ENCODE results near the gene ERRFI1. TPM values are rescaled to one million over a fixed set of nuclear protein-coding genes. Genes with fewer than 3 reads are reported as not detected.

ERRFI1 gene
- total RNA-seq, 2 donors from 2014 or later: 61.4 to 72.5 TPM

DNA sequence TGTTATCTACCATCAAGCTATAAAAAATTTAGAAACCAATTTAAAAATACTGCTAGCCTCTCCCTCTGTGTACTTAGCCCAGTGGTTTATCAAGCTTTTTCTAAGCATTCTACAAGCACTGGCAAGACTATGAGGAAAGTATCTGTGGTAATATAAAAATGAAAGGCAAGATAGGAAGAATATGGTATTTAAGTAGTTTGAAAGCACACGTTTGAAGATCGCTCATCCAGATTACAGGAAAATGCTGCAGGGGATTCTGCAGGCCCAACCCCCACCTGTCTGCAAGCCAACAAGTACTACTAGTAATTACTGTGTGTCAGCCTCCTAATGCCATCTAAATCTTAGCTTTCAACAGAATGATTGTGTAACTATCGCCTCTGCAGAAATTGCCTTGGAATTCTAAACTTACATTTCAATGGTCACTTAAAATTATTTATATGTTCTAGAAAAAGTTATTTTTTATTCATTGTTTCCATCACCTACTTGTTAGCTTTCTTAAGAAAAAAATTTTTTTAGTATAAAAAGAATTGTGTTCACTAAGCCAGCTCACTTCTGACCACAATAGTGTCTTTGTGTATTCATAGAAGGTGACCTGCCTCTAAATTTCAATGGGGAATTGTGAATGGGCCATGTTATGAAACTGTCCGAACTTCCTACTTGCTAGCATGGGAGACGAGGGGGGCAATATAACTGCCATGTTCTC is 8.5 kb downstream of the ERRFI1 start:
- Mint-ChIP-seq H3K36me3 (ENCODE audit: low read depth) (peaks cover 22% of the 10 kb centered on the region), H3K4me3 (peak overlapping the region; percentile 19), H3K27ac (peak overlapping the region; percentile 67), H3K27me3 (ENCODE audit: insufficient read depth) (no peaks in the 10 kb centered on the region), H3K4me1 (peaks cover 65% of the 10 kb centered on the region), H3K9me3 (no peaks in the 10 kb centered on the region)
- DNase-seq: no peak
- no peaks in the 10 kb centered on the region for H3K27me3 ChIP-seq (ENCODE audit: control insufficient read depth, insufficient read depth, low read length, poor library complexity, severe bottlenecking)
- H3K9me3 ChIP-seq (ENCODE audit: control insufficient read depth, low read length): no peaks in the 10 kb centered on the region
- 19 to 56% methylated on average over 2 to 5 of the region's 5 CpGs for WGBS, 2 experiments (ENCODE audit: insufficient coverage in 1 of 2, insufficient read length in 1 of 2)
- TF ChIP-seq, protein P1, sequence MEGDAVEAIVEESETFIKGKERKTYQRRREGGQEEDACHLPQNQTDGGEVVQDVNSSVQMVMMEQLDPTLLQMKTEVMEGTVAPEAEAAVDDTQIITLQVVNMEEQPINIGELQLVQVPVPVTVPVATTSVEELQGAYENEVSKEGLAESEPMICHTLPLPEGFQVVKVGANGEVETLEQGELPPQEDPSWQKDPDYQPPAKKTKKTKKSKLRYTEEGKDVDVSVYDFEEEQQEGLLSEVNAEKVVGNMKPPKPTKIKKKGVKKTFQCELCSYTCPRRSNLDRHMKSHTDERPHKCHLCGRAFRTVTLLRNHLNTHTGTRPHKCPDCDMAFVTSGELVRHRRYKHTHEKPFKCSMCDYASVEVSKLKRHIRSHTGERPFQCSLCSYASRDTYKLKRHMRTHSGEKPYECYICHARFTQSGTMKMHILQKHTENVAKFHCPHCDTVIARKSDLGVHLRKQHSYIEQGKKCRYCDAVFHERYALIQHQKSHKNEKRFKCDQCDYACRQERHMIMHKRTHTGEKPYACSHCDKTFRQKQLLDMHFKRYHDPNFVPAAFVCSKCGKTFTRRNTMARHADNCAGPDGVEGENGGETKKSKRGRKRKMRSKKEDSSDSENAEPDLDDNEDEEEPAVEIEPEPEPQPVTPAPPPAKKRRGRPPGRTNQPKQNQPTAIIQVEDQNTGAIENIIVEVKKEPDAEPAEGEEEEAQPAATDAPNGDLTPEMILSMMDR (conservative IDR thresholded peaks at IDR 0.05): no peak
- peak overlapping the region; percentile 58 for H3K27ac ChIP-seq (ENCODE audit: low read depth, low read length)
- peak overlapping the region; percentile 7 for H3K9ac ChIP-seq (ENCODE audit: extremely low read depth, low read length, poor library complexity, severe bottlenecking)
- H3K4me1 ChIP-seq (ENCODE audit: control insufficient read depth, insufficient read depth, low read length): peaks cover 23% of the 10 kb centered on the region
- H3K36me3 ChIP-seq (ENCODE audit: control insufficient read depth, insufficient read depth, low read length): peaks cover 37% of the 10 kb centered on the region
- peak overlapping the region; percentile 59 for H3K4me3 ChIP-seq (ENCODE audit: low read length)

DNA sequence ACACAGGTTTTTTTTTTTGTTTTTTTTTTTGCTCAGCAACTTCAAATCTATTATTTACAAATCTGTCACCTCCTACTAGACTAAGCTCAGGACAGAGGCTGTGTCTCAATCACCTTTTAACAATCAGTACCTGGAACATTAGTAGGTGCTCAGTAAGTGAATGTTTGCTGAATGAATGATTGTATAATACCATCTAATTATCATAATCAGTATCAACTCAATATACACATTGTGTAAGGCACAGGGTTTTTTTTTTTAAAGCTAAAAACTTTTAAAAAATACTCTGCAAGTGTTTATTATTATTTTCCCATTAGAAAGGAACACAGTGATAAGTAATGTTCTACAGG is 9.2 kb downstream of the ERRFI1 start:
- no peak overlapping the region for H3K27ac ChIP-seq (ENCODE audit: low read depth, low read length)
- no peaks in the 10 kb centered on the region for H3K9me3 ChIP-seq (ENCODE audit: control insufficient read depth, low read length)
- TF ChIP-seq, protein P1 (conservative IDR thresholded peaks at IDR 0.05): no peak
- peaks cover 45% of the 10 kb centered on the region for H3K36me3 ChIP-seq (ENCODE audit: control insufficient read depth, insufficient read depth, low read length)
- H3K36me3 Mint-ChIP-seq (ENCODE audit: low read depth): peaks cover 28% of the 10 kb centered on the region
- H3K27me3 Mint-ChIP-seq (ENCODE audit: insufficient read depth): no peaks in the 10 kb centered on the region
- H3K9ac ChIP-seq (ENCODE audit: extremely low read depth, low read length, poor library complexity, severe bottlenecking): no peak overlapping the region
- H3K4me3 Mint-ChIP-seq: no peak overlapping the region
- H3K4me3 ChIP-seq (ENCODE audit: low read length): peak overlapping the region; percentile 59
- H3K27ac Mint-ChIP-seq: no peak overlapping the region
- H3K9me3 Mint-ChIP-seq: no peaks in the 10 kb centered on the region
- H3K4me1 Mint-ChIP-seq: peaks cover 59% of the 10 kb centered on the region
- no peaks in the 10 kb centered on the region for H3K27me3 ChIP-seq (ENCODE audit: control insufficient read depth, insufficient read depth, low read length, poor library complexity, severe bottlenecking)
- DNase-seq: no peak
- H3K4me1 ChIP-seq (ENCODE audit: control insufficient read depth, insufficient read depth, low read length): peaks cover 23% of the 10 kb centered on the region

DNA sequence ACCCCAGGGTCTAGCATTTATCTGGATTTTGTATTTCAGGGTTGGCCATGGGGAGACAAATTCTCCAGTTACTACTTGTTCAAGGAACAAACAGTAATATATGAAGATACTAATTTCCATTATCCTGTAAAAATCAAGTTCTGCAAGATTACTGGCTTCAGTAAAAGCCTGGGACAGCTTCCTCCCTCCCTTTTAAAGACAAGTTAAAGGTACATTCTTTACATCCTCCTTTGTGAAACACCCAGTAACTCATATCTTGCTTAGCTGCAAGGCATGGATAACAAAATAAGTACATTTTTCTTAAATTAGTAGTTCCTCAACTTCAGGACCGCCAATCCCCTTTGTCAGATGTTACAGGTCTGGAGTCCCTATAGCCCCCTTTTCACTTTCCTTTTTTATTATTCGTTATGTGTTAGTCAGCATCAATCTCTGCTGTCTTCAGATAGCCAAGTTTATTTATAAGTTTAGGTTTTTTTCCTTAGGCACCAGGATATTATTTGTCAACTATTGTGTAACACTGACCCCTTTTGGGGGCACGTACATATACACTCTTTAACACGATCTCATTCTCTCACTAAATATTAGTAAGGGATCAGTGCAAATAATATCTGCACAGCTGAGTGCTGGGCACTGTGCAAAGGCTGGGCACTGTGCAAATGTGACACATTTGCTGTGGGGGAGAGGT is 9.8 kb downstream of the ERRFI1 start:
- TF ChIP-seq, protein P1 (conservative IDR thresholded peaks at IDR 0.05): peak; percentile 49

More for the DNA sequence above, 9.8 kb downstream of the ERRFI1 start:
- H3K9me3 Mint-ChIP-seq: no peaks in the 10 kb centered on the region
- peaks cover 50% of the 10 kb centered on the region for H3K36me3 ChIP-seq (ENCODE audit: control insufficient read depth, insufficient read depth, low read length)
- H3K4me1 Mint-ChIP-seq: peaks cover 55% of the 10 kb centered on the region
- H3K9me3 ChIP-seq (ENCODE audit: control insufficient read depth, low read length): no peaks in the 10 kb centered on the region
- no peak overlapping the region for H3K27ac ChIP-seq (ENCODE audit: low read depth, low read length)
- peaks cover 20% of the 10 kb centered on the region for H3K4me1 ChIP-seq (ENCODE audit: control insufficient read depth, insufficient read depth, low read length)
- H3K27me3 Mint-ChIP-seq (ENCODE audit: insufficient read depth): no peaks in the 10 kb centered on the region
- no peak overlapping the region for H3K9ac ChIP-seq (ENCODE audit: extremely low read depth, low read length, poor library complexity, severe bottlenecking)
- no peak for DNase-seq
- H3K27me3 ChIP-seq (ENCODE audit: control insufficient read depth, insufficient read depth, low read length, poor library complexity, severe bottlenecking): no peaks in the 10 kb centered on the region
- H3K36me3 Mint-ChIP-seq (ENCODE audit: low read depth): peaks cover 30% of the 10 kb centered on the region
- H3K27ac Mint-ChIP-seq: no peak overlapping the region
- H3K4me3 ChIP-seq (ENCODE audit: low read length): peak overlapping the region; percentile 59
- 86% methylated on average over 4 of the region's 4 CpGs; no CpG with 5 or more reads in 1 of the 2 experiments for WGBS, 2 experiments (ENCODE audit: insufficient coverage in 1 of 2, insufficient read length in 1 of 2)
- H3K4me3 Mint-ChIP-seq: no peak overlapping the region
